ENCODE results near the gene PRRG2. TPM values are rescaled to one million over a fixed set of nuclear protein-coding genes. Genes with fewer than 3 reads are reported as not detected.
A peak's percentile ranks its signal among the peaks of the same experiment; 100 is the strongest.

PRRG2 gene
- total and polyA plus RNA-seq, 10 of the 15 experiments (the other 5 are each of a cell fraction or from before 2014, with no cell fraction given), result 0.09 to 2.1 (median 0.86) TPM

GRCh38 chr19:49590071-49590970, 9.2 kb downstream of the PRRG2 start:
- peak overlapping the region; percentile 85 for H3K4me3 ChIP-seq
- peak; percentile 91 for DNase-seq (ENCODE audit: low read depth, low spot score)
- H3K27ac ChIP-seq (ENCODE audit: control insufficient read depth, insufficient read depth), result peak overlapping the region; percentile 90
- peaks cover 3% of the 10 kb centered on the region; the same call in 1 of the 2 replicates for H4K20me1 ChIP-seq (ENCODE audit: control insufficient read depth, insufficient read depth)
- ChIA-PET SMC1A (ENCODE audit: uncharacterized antibody, unreplicated experiment) (interaction anchor here (1.0 to 2.2 kb wide), 5 partner anchors 10 to 86 kb away, joined by 3 to 7 read pairs (median 4); partner anchors contain the start of genes NOSIP, PRRG2 and RRAS), POLR2A (interaction anchor here (0.7 to 4.8 kb wide), 9 partner anchors 10 to 321 kb away, joined by 3 to 49 read pairs (median 5); partner anchors contain the start of genes AP2A1, NOSIP, PRMT1 and PRRG2), CTCF (interaction anchor here (0.7 to 1.4 kb wide), 4 partner anchors 20 to 85 kb away, joined by 3 to 5 read pairs (median 3); no protein-coding TSS in a partner anchor), RAD21 (ENCODE audit: unreplicated experiment) (interaction anchor here (0.8 to 1.2 kb wide), 3 partner anchors 50 to 79 kb away, joined by 3 to 9 read pairs (median 5); partner anchors contain the start of genes BCL2L12, IRF3 and RRAS)
- peaks cover 0 to 6% of the 10 kb centered on the region in 2 experiments; a peak in 2 of 4 replicates for H3K36me3 ChIP-seq (ENCODE audit: control insufficient read depth in 2 of 2, insufficient read depth in 2 of 2, low read length in 1 of 2)
- under 1% methylated on average over 54 of the region's 58 CpGs for WGBS (ENCODE audit: insufficient coverage, insufficient replicate concordance, low lambda C conversion rate, missing lambda C conversion rate)
- in situ Hi-C loops (cut with MboI), result no loop called here
- H3K79me2 ChIP-seq (ENCODE audit: control insufficient read depth, insufficient read depth, low read length), result peaks cover 28% of the 10 kb centered on the region
- H3K9me3 ChIP-seq (replicated peaks; ENCODE audit: control insufficient read depth, insufficient read depth, low read length), result no peaks in the 10 kb centered on the region
- peaks cover 15% of the 10 kb centered on the region for H3K4me1 ChIP-seq (ENCODE audit: control insufficient read depth, insufficient read depth, low read length)
- H3K4me2 ChIP-seq (ENCODE audit: control insufficient read depth, insufficient read depth), result peak overlapping the region; percentile 100
- peak; percentile 88 for ATAC-seq
- peak overlapping the region; percentile 85 for H2AFZ ChIP-seq (ENCODE audit: control insufficient read depth, low read depth, low read length)
- intact Hi-C loops (cut with micrococcal nuclease; ENCODE audit: unreplicated experiment), result loop anchor here (1.0 to 5.0 kb wide), 2 partner anchors 10 to 52 kb away; partner anchors contain the start of genes NOSIP, RRAS and SCAF1
- peak overlapping the region; percentile 95 for H3K9ac ChIP-seq (ENCODE audit: control insufficient read depth, insufficient read depth, low read length)
- peak; percentile 99 for FAIRE-seq
- H3K27me3 ChIP-seq (replicated peaks in 1 of 2; ENCODE audit: control insufficient read depth in 2 of 2, insufficient read depth in 2 of 2, low read length in 1 of 2), result no peaks in the 10 kb centered on the region
- TSS peak; percentile 84 for BruUV-seq (replicated peaks)
- TF ChIP-seq CHD1 (IDR thresholded peaks at IDR 0.05; ENCODE audit: low read depth, low read length) (no peak), RFX5 (IDR thresholded peaks at IDR 0.05; ENCODE audit: low read depth, low read length) (no peak), IRF4 (IDR thresholded peaks at IDR 0.05; ENCODE audit: low read depth, low read length) (no peak), MYC (IDR thresholded peaks at IDR 0.05; ENCODE audit: insufficient read depth, insufficient read length, insufficient replicate concordance, low read length, severe bottlenecking) (peak; percentile 39), SKIL (IDR thresholded peaks at IDR 0.05; ENCODE audit: low read depth, poor library complexity, severe bottlenecking) (no peak), ZNF24 (IDR thresholded peaks at IDR 0.05) (no peak), SMAD1 (IDR thresholded peaks at IDR 0.05; ENCODE audit: low read depth, partially characterized antibody) (peak; percentile 59), PML (IDR thresholded peaks at IDR 0.05; ENCODE audit: low read length) (0 out of 2 replicates have a peak, but pooled peaks have one; percentile 53), CREB1 (IDR thresholded peaks at IDR 0.05; ENCODE audit: low read depth) (0 out of 2 replicates have a peak, but pooled peaks have one; percentile 7), CEBPB (IDR thresholded peaks at IDR 0.05; ENCODE audit: borderline replicate concordance in 1 of 2, low read depth in 2 of 2, low read length in 2 of 2) (no peak), CEBPZ (IDR thresholded peaks at IDR 0.05; ENCODE audit: low read depth, low read length) (no peak), RAD21 (IDR thresholded peaks at IDR 0.05; ENCODE audit: insufficient read depth, low read depth, low read length) (no peak), BCLAF1 (IDR thresholded peaks at IDR 0.05) (no peak)
